GM11168 (cell line): ENCODE measurements around the gene ATP11A.
"Not testable (repeated sequence)": the region's sequence is repeated elsewhere in the genome, so short reads cannot be mapped to it uniquely, and the experiment has no call there.

ENCODE experiments used
- in situ Hi-C: fragments of 300-500 bp; cut with MboI; formaldehyde crosslinking; loops from one replicate; pipeline ENCODE4 v1.12.0; 2022; ENCODE audit warnings: low sequenced_read_pairs; ENCODE audit not compliant: unreplicated experiment

ATP11A gene

GRCh38 chr13:112669881-112670499, 19.8 kb upstream of the ATP11A start:
- in situ Hi-C loops, result no loop called here

GRCh38 chr13:112670864-112671263, 19.0 kb upstream of the ATP11A start:
- in situ Hi-C loops, result no loop called here

- in situ Hi-C loops, result no loop called here
Observed at GRCh38 chr13:112671359-112671758, 18.5 kb upstream of the ATP11A start.

GRCh38 chr13:112672651-112673284, 17.1 kb upstream of the ATP11A start:
- in situ Hi-C loops, result no loop called here

- in situ Hi-C loops, result no loop called here
Observed at GRCh38 chr13:112674412-112675365, 15.1 kb upstream of the ATP11A start.

GRCh38 chr13:112675366-112675756, 14.5 kb upstream of the ATP11A start:
- in situ Hi-C loops, result no loop called here

- in situ Hi-C loops, result not testable (repeated sequence)
Observed at GRCh38 chr13:112677421-112677962, 12.3 kb upstream of the ATP11A start.

GRCh38 chr13:112679381-112679780, 10.5 kb upstream of the ATP11A start:
- in situ Hi-C loops, result no loop called here

GRCh38 chr13:112679932-112680677, 9.7 kb upstream of the ATP11A start:
- in situ Hi-C loops, result no loop called here

- in situ Hi-C loops, result no loop called here
Observed at GRCh38 chr13:112680741-112681360, 9.0 kb upstream of the ATP11A start.

GRCh38 chr13:112683581-112683980, 6.3 kb upstream of the ATP11A start:
- in situ Hi-C loops, result no loop called here

GRCh38 chr13:112684071-112684845, 5.6 kb upstream of the ATP11A start:
- in situ Hi-C loops, result no loop called here

GRCh38 chr13:112685189-112685805, 4.5 kb upstream of the ATP11A start:
- in situ Hi-C loops, result not testable (repeated sequence)

GRCh38 chr13:112685896-112686295, 3.9 kb upstream of the ATP11A start:
- in situ Hi-C loops, result no loop called here

GRCh38 chr13:112686364-112686763, 3.5 kb upstream of the ATP11A start:
- in situ Hi-C loops, result no loop called here

GRCh38 chr13:112686987-112687386, 2.9 kb upstream of the ATP11A start:
- in situ Hi-C loops, result no loop called here

- in situ Hi-C loops, result no loop called here
Observed at GRCh38 chr13:112687836-112688559, 1.8 kb upstream of the ATP11A start.
